Effector memory CD8-positive, alpha-beta T cell (primary cell): ENCODE measurements around the gene NOD2.
A peak's percentile ranks its signal among the peaks of the same experiment; 100 is the strongest.

Experiments
- ATAC-seq: fragments of 150-1000 bp; cut with Tn5 transposase; replicated peaks from 2 replicates; pipeline ENCODE4 v1.10.0; 2021; ENCODE audit warnings: mild to moderate bottlenecking, moderate library complexity
- DNase-seq, 3 experiments: peaks; one replicate each; pipeline ENCODE4 v3.0.0; 2021
- H3K27ac Mint-ChIP-seq, 2 donors: one replicate each; pipeline ENCODE4 v1.8.0; 2022; ENCODE audit warnings: mild to moderate bottlenecking in 2 of 2, mixed read lengths in 2 of 2, moderate library complexity in 2 of 2
- H3K27me3 Mint-ChIP-seq, 2 donors: one replicate each; pipeline ENCODE4 v1.8.0; 2022; ENCODE audit warnings: mixed read lengths in 2 of 2
- H3K36me3 Mint-ChIP-seq: one replicate; pipeline ENCODE4 v1.8.0; 2022; ENCODE audit warnings: mild to moderate bottlenecking, moderate library complexity, mixed read lengths; ENCODE audit not compliant: insufficient read depth
- H3K4me1 Mint-ChIP-seq, 2 donors: one replicate each; pipeline ENCODE4 v1.8.0; 2022; ENCODE audit warnings: low read depth in 2 of 2, mixed read lengths in 2 of 2
- H3K4me3 Mint-ChIP-seq, 2 donors: one replicate each; pipeline ENCODE4 v1.8.0; 2022; ENCODE audit warnings: mild to moderate bottlenecking in 2 of 2, mixed read lengths in 2 of 2, moderate library complexity in 2 of 2
- H3K9me3 Mint-ChIP-seq, 2 donors: one replicate each; pipeline ENCODE4 v1.8.0; 2022; ENCODE audit warnings: mixed read lengths in 2 of 2

Gene NOD2

DNA sequence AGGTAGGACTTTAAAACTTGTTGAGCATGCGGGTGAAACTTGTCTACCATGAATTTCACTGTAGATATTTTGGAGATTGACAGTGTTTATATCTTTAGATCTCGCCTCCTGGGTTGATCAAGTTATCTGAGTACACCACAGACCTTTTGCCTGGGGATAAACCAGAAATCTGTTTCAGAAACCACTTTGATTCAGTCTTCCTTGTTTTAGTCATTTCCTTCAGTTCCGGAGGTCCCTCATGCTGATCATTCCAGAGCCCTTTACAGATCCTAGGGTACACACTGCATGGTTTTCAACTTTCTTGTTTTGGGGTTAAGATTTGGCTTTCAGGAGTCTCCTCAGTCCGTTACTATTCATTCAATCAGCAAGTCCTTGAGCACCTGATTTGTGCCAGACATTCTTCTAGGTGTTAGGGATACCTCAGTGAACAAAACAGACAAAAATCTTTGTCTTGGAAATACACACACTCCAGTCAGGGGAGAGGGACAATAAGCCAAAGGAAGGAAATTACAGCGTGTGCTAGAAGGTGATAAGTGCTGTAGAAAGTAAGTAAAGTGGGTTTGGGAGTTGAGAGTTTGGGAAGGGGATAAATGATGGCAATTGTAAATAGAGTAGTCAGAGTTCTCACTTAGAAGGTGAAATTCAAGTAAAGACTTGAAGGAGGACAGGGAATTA lies 12.2 kb downstream of the NOD2 start:
- ATAC-seq (no peak), DNase-seq (no peak)
- Mint-ChIP-seq H3K4me3 (no peak overlapping the region), H3K9me3 (peaks cover 2 to 11% of the 10 kb centered on the region in 2 donors), H3K27me3 (no peaks in the 10 kb centered on the region), H3K27ac (no peak overlapping the region), H3K4me1 (peaks cover 7 to 28% of the 10 kb centered on the region in 2 donors), H3K36me3 (peaks cover 3% of the 10 kb centered on the region)

DNA sequence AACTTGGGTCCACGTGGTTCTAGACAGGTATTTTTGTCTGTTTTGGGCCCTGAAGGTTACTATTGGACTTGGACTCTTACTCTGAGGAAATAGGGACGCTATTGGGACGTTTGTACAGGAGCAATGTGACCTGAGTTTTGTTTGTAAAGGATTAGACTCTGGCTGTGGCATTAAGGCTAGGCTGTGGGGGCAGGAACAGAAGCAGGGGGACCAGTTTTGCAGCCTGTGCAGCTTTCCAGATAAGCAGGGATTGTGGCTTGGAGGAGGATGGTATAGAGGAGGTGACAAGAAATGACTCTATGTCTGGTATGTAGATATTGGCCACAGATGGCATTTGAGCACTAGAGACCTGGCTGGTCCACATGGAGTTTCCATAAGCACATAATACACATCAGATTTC lies 12.8 kb downstream of the NOD2 start:
- peaks cover 7 to 26% of the 10 kb centered on the region in 2 donors for H3K4me1 Mint-ChIP-seq
- H3K27me3 Mint-ChIP-seq = no peaks in the 10 kb centered on the region
- no peak for ATAC-seq
- H3K36me3 Mint-ChIP-seq = peaks cover 6% of the 10 kb centered on the region
- H3K4me3 Mint-ChIP-seq = no peak overlapping the region
- H3K27ac Mint-ChIP-seq = no peak overlapping the region
- no peak for DNase-seq
- H3K9me3 Mint-ChIP-seq = peaks cover 2 to 11% of the 10 kb centered on the region in 2 donors

DNA sequence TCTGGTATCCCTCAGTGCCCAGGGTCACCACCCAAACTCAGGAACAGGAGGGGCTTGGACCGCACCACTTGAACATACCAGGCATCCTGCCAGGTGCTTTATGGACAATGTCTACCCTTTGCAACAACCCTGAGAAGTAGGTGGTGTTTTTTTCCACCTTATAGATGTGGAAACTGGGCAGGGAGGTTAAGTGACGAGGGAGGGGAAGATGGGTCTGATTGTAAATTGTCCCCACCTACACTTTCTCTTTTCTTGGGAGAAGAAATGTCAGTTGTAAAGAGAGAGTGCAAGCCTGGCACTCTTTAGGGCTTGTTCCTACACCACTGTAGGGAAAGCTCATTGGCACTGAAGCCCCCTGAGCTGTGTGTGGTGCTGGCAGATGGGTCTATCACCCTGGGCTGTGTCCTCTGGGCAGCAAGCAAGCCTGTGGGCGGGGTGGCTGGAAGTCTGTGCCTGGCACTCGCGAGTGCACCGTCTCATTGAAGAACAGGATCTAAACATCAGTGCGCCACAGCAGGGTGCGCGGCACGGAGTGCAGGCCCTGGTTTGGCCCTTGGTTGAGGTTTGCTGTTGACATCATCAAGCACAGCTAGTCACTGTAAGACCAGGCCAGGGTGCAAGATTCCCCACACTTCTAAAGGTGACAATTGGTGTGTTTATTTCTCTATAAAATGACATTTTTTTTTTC lies 15.1 kb downstream of the NOD2 start:
- DNase-seq = no peak
- Mint-ChIP-seq H3K36me3 (peaks cover 6% of the 10 kb centered on the region), H3K27ac (peak overlapping the region in 1 of 2 donors; percentile 62), H3K4me3 (no peak overlapping the region), H3K9me3 (peaks cover 2 to 11% of the 10 kb centered on the region in 2 donors), H3K4me1 (peaks cover 7 to 12% of the 10 kb centered on the region in 2 donors), H3K27me3 (no peaks in the 10 kb centered on the region)
- ATAC-seq = no peak

DNA sequence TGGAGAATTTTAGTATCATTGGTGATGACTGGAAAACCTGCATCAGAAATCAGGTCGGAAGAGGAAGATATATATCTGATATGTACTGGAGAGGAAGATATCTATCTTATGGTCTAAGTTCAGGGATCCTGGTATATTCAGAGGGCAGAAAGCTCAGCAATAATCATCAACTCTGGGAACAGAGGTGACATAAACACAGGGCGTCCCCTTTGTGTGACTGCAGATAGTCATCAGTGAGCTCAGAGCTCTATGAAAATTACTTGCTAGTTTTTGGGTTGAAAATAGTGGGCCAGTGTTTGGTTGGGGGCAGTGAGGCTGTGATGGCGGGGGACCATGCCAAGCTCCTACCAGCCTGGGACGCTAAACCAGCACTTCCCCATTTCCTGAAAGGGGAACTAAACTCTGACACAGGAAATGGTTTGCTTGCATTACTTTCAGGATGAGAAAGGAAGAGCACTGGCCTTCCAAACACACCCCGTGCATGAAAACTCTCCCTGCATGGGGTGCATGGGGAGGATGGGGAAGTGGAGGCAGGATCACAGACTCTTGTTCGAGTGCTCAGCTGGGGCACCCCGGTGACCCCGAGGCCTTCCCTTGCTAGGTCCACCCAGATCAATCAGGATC lies 15.8 kb downstream of the NOD2 start:
- H3K27ac Mint-ChIP-seq = peak overlapping the region in 1 of 2 donors; percentile 62
- peaks cover 2 to 11% of the 10 kb centered on the region in 2 donors for H3K9me3 Mint-ChIP-seq
- H3K36me3 Mint-ChIP-seq = peaks cover 6% of the 10 kb centered on the region
- no peaks in the 10 kb centered on the region for H3K27me3 Mint-ChIP-seq
- peak; percentile 24 for ATAC-seq
- peaks cover 7 to 12% of the 10 kb centered on the region in 2 donors for H3K4me1 Mint-ChIP-seq
- H3K4me3 Mint-ChIP-seq = no peak overlapping the region
- DNase-seq = no peak

DNA sequence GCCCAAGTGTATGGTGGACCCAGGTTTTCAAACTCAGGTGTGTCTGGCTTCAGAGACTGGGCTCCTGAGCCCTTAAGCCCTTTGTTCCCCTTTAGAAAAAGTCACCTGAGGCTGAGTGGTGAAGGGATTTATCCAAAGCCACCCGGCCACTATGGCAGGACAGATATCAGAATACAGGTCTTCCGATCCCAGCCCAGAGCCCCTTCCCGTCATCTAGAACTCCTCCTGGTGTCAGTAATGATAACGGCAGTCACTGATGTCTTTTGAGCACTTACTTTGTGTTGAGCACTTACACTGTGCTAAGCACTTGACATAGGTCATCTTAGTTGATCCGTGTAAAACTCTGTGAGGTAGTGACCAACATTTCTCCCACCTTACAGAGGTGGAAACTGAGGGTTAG lies 16.6 kb downstream of the NOD2 start:
- H3K27ac Mint-ChIP-seq = no peak overlapping the region

DNA sequence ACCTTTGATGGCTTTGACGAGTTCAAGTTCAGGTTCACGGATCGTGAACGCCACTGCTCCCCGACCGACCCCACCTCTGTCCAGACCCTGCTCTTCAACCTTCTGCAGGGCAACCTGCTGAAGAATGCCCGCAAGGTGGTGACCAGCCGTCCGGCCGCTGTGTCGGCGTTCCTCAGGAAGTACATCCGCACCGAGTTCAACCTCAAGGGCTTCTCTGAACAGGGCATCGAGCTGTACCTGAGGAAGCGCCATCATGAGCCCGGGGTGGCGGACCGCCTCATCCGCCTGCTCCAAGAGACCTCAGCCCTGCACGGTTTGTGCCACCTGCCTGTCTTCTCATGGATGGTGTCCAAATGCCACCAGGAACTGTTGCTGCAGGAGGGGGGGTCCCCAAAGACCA lies 17.6 kb downstream of the NOD2 start:
- Mint-ChIP-seq H3K9me3 (no peaks in the 10 kb centered on the region), H3K4me3 (no peak overlapping the region), H3K4me1 (peaks cover 5 to 7% of the 10 kb centered on the region in 2 donors), H3K36me3 (peaks cover 3% of the 10 kb centered on the region), H3K27ac (peak overlapping the region in 1 of 2 donors; percentile 12), H3K27me3 (no peaks in the 10 kb centered on the region)
- DNase-seq = no peak
- ATAC-seq = no peak

More for the DNA sequence above, 16.6 kb downstream of the NOD2 start:
- no peaks in the 10 kb centered on the region for H3K27me3 Mint-ChIP-seq
- H3K36me3 Mint-ChIP-seq = peaks cover 5% of the 10 kb centered on the region
- H3K9me3 Mint-ChIP-seq = peaks cover under 1 to 7% of the 10 kb centered on the region in 2 donors
- DNase-seq (no peak), ATAC-seq (no peak)
- H3K4me3 Mint-ChIP-seq = no peak overlapping the region
- H3K4me1 Mint-ChIP-seq = peaks cover 7 to 12% of the 10 kb centered on the region in 2 donors

DNA sequence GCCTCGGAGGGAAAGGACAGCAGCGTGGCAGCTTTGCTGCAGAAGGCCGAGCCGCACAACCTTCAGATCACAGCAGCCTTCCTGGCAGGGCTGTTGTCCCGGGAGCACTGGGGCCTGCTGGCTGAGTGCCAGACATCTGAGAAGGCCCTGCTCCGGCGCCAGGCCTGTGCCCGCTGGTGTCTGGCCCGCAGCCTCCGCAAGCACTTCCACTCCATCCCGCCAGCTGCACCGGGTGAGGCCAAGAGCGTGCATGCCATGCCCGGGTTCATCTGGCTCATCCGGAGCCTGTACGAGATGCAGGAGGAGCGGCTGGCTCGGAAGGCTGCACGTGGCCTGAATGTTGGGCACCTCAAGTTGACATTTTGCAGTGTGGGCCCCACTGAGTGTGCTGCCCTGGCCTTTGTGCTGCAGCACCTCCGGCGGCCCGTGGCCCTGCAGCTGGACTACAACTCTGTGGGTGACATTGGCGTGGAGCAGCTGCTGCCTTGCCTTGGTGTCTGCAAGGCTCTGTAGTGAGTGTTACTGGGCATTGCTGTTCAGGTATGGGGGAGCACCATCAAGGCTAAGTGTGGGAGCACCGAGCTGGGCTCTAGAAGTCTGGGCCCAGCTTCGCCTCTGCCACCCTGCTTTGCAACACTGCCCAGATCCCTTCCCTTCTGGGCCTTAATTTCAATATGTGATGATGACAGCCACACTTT lies 18.6 kb downstream of the NOD2 start:
- Mint-ChIP-seq H3K36me3 (peaks cover 3% of the 10 kb centered on the region), H3K9me3 (no peaks in the 10 kb centered on the region), H3K4me3 (no peak overlapping the region), H3K4me1 (peaks cover 7 to 9% of the 10 kb centered on the region in 2 donors), H3K27ac (peak overlapping the region in 1 of 2 donors; percentile 44), H3K27me3 (no peaks in the 10 kb centered on the region)
- ATAC-seq (no peak), DNase-seq (no peak)

DNA sequence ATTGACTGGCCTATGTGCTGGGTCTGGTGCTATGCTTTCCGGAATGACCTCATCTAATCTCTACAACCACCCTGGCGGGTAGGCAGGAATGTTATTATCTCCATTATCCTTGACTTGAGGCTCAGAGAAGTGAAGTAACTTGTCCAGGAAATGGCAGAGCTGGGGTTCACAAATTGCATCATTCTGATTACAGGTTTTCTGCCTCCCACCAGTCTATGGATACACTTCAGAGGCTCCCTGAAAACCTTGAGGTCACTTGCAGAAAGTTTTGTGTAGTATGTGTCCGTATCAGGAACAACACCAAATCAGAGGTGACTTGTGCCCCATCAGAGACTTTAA lies 19.1 kb downstream of the NOD2 start:
- no peak overlapping the region for H3K4me3 Mint-ChIP-seq
- peaks cover 9 to 10% of the 10 kb centered on the region in 2 donors for H3K4me1 Mint-ChIP-seq
- H3K36me3 Mint-ChIP-seq = peaks cover 3% of the 10 kb centered on the region
- no peaks in the 10 kb centered on the region for H3K9me3 Mint-ChIP-seq
- no peaks in the 10 kb centered on the region for H3K27me3 Mint-ChIP-seq
- DNase-seq (no peak), ATAC-seq (no peak)
- peak overlapping the region in 1 of 2 donors; percentile 44 for H3K27ac Mint-ChIP-seq

DNA sequence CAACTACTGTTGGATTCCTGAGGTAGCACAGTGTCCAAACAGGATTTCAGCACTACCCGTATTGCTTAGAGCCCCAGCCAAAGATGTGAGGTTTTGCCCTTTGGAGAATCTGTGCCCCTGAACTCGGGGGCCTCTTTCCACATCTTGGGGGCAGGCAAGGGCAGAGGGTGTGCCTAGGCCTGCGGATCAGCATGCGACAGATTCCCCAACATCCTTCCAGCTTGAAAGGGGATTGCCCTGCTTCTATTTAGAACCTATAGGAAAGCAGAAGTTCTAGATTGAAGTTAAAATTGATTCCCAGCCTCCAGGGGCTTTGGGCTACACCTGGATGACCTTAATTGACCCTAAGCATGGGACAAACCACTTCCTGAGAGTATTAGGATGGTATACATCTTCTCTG lies 19.6 kb downstream of the NOD2 start:
- DNase-seq (no peak), ATAC-seq (no peak)
- Mint-ChIP-seq H3K27ac (no peak overlapping the region), H3K36me3 (peaks cover 3% of the 10 kb centered on the region), H3K27me3 (no peaks in the 10 kb centered on the region), H3K4me1 (peaks cover 10 to 11% of the 10 kb centered on the region in 2 donors), H3K4me3 (no peak overlapping the region), H3K9me3 (no peaks in the 10 kb centered on the region)

DNA sequence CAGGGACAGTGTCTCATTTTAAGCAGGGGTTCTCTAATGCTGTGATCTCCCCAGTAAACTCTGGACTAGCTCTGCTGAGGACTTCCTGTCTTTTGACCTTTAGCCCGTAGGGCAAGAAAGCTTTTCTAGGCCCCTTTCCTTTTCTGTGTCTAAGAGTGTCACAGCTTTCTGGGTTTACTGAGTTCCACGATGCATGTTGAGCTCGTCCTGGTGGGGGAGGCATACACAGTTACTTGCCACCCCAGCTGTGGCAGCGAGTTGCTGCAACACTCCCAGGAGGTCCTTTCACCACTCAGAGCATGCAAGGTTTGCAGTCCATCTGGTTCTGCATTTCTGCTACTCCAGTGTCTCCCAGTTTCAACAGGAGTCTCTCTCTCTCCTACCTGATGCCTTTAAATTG lies 23.7 kb downstream of the NOD2 start:
- Mint-ChIP-seq H3K4me3 (no peak overlapping the region), H3K27me3 (no peaks in the 10 kb centered on the region), H3K27ac (peak overlapping the region in 1 of 2 donors; percentile 6), H3K36me3 (no peaks in the 10 kb centered on the region), H3K4me1 (peaks cover 19 to 26% of the 10 kb centered on the region in 2 donors), H3K9me3 (no peaks in the 10 kb centered on the region)
- DNase-seq (no peak), ATAC-seq (no peak)

DNA sequence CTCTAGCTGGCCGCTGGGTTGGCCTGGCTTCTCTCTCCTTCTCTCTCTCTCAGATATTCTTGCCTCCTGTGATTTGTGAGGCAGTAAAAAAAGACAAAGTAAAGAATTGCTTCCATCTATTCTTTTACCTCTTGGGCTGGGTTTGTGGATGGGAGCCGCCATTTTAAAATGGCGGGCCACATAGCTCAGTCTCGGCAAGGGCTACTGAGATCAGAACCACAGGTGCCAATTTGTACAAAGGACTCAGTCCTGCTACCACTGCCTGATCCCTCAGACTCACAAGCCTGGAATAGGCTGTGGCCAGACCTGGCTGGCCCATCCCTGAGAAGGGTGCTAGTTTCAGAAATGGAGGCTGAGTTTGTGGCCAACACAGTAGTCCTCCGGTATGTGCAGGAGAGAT lies 24.1 kb downstream of the NOD2 start:
- peak overlapping the region in 1 of 2 donors; percentile 6 for H3K27ac Mint-ChIP-seq
- H3K4me1 Mint-ChIP-seq = peaks cover 23 to 30% of the 10 kb centered on the region in 2 donors
- no peak for ATAC-seq
- no peaks in the 10 kb centered on the region for H3K27me3 Mint-ChIP-seq
- no peaks in the 10 kb centered on the region for H3K36me3 Mint-ChIP-seq
- no peaks in the 10 kb centered on the region for H3K9me3 Mint-ChIP-seq
- no peak for DNase-seq
- H3K4me3 Mint-ChIP-seq = no peak overlapping the region

DNA sequence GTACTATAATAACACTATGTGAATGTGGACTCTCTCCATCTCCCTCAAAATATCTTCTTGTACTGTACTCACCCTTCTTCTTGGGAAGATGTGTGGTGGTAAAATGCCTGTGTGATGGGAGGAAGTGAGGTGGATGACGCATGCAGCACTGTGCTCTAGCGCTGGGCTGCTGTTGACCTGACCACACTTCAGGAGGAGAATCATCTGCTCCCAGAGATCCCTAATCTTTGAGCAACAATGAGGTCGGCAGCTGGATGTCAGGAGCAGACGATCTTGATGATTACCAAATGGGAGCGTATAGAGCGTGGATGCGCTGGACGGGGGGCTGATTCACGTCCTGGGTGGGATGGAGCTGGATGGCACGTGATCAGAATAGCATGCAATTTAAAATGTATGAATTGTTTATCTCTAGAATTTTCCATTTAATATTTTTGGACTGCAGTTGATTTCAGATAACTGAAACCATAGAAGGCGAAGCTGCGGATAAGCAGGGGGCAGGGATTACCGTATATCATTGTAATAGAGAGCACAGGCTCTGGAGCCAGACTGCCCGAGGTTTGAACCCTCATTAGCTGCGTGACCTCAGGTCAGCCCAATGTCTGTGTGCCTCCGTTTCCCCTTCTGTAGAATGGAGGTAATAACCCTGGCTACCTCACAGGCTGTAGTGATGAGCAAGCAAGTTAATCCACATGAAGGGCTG lies 24.8 kb downstream of the NOD2 start:
- Mint-ChIP-seq H3K36me3 (no peaks in the 10 kb centered on the region), H3K4me1 (peaks cover 29 to 37% of the 10 kb centered on the region in 2 donors), H3K9me3 (no peaks in the 10 kb centered on the region), H3K27me3 (no peaks in the 10 kb centered on the region), H3K4me3 (no peak overlapping the region), H3K27ac (peak overlapping the region in 1 of 2 donors; percentile 82)
- DNase-seq (no peak), ATAC-seq (no peak)
